DMS 273 treated with DMSO at 0.1 percent for 48 hours (cell line): ENCODE results near the gene PARD6A.
A peak's percentile ranks its signal among the peaks of the same experiment; 100 is the strongest.

Experiments used
- DNase-seq: peaks from one replicate; lab custom pipeline; 2025; lab: John Stamatoyannopoulos, UW

PARD6A gene

GRCh38 chr16:67653789-67654402 lies 6.9 kb upstream of the PARD6A start:
- no peak for DNase-seq

- no peak for DNase-seq
These were observed 6.3 kb upstream of the PARD6A start for GRCh38 chr16:67654403-67654911.

- DNase-seq: no peak
These were observed 5.4 kb upstream of the PARD6A start for GRCh38 chr16:67655363-67655762.

DNA sequence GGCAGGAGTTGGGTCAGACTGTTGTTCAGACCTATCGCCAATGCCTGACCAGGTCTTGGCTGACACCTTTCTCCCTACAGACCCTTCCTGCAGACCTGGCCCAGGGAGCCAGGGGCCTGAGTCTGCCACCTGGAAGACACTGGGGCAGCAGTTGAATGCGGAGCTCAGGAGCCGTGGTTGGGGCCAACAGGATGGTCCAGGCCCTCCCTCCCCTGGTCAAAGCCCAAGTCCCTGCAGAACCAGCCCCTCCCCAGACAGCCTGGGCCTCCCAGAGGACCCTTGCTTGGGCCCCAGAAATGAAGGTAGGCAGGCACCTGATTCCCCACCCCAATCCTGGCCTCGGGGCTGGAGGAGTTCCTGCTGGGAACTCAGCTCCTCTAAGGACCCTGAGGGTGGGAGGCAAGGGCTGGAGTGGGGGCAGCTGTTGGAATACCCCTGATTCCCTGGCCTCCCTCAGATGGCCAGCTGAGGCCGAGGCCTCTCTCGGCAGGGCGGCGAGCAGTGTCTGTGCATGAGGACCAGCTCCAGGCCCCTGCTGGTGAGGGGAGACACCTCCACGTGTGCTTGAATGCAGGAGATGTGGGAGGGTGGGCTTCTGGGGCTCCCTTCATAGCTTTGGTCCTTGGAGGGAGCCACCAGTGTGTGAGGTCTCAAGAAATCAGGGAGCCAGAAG lies 4.3 kb upstream of the PARD6A start:
- DNase-seq: no peak

DNA sequence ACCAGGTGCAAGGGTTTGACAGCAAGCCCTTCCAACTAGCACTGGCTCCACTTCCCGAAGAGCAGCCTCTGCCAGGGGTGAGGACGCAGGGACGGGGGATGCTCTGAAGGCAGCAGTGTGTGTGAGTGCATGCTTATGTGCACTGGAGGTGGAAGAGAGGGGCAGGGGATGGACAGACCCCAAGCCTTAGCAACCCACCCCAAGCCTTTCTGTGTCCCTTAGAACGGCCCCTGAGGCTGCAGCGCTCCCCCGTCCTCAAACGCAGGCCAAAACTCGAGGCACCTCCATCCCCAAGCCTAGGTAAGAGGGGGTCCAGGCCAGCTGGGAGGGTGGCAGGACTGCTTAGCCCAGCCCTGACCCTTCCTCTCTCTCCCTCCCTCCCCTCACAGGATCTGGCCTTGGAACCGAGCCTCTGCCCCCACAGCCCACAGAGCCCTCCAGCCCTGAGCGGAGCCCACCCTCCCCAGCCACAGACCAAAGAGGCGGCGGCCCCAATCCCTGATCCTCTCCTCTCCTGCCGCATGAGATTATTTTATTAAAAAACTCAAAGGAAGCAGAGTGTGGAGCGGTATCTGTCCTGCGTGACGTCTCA lies 3.6 kb upstream of the PARD6A start:
- no peak for DNase-seq

DNA sequence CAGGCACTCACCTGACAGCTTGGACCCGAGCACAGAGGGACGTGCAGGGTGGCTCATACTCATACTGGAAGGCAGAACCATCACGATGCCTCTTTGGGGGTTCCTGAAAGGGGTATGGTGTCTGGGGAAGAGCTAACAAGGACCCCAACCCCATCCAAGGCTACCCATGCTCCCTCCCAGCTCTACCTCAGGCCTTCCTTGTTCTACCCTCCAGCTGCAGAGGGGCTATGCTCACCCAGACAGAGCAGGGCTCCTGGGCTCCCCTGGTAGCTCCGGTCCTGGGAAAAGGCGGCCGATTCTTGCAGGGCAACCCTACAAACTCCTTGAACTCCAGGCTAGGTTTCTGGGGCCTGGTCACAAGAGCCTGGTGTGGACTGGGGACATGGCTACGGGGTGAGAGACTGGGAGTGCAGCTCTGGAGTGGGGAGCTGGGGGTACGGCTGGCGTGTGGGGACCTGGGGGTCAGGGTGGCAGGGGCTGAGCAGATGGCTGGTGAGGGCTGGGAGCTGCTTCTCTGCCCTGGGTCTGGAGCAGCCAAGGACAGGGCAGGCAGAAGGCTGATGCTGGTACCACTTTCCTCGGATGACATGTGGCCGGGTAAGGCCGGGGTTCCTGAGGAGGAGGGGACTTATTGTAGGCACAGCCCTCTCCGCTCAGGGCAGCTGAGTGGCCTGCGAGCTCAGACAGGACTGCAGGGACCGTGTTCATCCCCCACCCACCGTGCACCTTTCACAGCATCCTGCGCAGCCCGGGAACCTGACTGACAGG lies 2.8 kb upstream of the PARD6A start:
- no peak for DNase-seq

DNA sequence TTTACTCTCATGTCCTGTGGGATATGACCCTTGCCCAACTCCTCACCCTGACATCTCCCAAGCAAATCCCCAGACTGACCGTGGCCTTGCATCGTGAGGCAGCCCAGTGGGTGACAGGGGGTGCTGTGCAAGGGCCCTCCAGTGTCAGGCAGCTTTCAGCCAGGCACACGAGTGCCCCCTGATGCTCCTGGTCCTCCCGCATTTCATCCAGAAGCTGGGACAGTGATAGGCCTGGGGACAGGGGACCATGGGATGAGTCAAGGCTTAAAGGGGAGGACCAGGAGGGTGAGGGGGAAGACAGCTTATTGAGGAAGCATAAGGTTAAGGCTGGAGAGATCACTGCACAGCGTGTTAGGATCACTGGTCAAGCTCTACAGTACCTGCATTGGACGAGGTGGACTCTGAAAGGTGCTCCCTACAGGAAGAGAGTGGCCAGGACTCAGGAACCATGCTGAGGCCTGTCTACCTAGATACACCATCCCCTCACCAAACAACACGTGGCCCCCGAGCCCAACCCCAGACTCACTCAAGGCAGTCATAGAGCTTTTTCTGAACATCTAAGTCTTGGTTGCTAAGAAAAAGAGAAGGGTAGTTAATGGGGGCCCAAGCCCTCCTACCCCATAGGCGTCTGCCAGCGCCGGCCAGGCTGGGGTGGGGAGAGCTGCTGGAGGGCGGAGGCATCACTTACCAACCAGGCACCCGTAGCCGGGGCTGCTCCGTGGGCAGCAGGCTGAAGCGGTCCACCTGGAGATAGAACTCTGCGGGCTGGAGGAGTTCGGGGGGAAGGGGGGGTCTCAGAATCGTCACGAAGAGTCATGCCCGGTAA lies 1.7 kb upstream of the PARD6A start:
- no peak for DNase-seq

DNA sequence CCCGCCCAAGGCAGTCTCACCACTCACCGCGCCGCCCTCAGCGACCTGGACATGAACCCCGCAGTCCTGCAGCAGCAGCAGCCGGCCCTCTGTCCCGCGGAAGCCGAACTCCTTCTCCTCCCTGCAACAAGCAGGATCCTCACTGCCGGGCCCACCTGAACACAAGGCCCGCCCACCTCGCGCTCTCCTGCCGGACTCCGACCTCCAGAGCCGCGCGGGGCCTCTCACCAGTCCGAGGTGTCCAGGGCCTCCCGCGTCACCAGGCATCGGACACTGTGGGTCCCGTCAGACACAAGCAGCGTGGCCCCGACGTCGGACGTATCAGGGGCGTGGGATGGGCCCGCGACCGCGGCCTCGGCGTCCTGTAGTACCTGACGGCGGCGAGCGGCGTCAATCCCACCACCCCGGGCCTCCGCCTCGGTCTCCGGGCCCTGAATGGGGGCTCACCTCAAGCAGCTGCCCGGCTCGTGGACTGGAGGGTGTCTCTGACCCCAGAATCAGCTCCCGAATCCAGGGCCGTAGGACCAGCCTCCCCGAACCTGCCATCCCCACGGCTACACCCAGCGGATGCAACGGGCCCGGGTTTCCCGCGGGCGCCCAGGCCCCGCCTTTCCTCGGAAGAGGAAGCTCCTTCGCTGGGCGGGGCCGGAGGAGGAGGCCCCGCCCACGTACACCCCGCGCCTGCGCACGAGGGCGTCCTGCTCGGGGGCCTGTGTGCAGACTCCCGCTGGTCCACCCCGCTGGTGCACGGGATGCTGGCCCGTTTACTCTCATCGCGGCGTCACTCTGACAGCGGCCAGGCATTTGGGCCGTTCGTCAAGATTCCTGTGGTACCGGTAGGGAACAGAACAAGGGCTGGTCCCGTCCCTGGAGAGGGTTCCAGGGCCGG lies 841 bp upstream of the PARD6A start, which contains the start of gene ACD:
ACD (minus strand) TSS at position 586 of the 889 bp plus-strand sequence; CDS start at position 546, 40 bp downstream.
- DNase-seq: peak; percentile 57

DNA sequence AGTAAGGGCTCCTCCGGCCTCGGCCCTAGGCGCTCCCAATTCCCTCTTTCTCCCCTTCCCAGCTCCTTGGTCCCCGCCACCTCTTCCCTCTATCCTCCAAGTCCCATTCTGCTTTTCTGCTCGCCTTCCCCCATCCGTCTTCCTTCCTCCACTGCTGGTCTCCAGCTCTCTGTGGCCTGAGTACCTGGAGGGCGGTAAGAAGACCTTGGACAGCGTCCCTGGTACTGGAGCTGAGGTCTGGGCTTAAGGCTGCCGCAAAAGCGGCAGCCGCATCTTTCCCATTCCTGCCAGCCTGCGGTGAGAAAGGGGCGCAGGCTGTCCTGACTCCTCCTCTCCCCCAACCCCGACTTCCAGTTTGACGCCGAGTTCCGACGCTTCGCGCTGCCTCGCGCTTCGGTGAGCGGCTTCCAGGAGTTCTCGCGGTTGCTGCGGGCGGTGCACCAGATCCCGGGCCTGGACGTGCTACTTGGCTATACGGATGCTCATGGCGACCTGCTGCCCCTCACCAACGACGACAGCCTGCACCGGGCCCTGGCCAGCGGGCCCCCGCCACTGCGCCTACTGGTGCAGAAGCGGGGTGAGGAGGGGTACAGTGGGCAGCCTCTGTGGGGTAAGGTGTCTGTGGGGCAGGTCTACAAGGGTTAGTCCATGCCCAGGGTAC lies 471 bp downstream of the PARD6A start:
- peak; percentile 40 for DNase-seq

DNA sequence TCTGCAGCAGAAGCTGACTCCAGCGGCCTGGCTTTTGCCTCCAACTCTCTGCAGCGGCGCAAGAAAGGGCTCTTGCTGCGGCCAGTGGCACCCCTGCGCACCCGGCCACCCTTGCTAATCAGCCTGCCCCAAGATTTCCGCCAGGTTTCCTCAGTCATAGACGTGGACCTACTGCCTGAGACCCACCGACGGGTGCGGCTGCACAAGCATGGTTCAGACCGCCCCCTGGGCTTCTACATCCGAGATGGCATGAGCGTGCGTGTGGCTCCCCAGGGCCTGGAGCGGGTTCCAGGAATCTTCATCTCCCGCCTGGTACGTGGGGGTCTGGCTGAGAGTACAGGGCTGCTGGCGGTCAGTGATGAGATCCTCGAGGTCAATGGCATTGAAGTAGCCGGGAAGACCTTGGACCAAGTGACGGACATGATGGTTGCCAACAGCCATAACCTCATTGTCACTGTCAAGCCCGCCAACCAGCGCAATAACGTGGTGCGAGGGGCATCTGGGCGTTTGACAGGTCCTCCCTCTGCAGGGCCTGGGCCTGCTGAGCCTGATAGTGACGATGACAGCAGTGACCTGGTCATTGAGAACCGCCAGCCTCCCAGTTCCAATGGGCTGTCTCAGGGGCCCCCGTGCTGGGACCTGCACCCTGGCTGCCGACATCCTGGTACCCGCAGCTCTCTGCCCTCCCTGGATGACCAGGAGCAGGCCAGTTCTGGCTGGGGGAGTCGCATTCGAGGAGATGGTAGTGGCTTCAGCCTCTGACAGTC lies 1.3 kb downstream of the PARD6A start:
- no peak for DNase-seq

- no peak for DNase-seq
These were observed 1.9 kb downstream of the PARD6A start for GRCh38 chr16:67662653-67663010.

DNA sequence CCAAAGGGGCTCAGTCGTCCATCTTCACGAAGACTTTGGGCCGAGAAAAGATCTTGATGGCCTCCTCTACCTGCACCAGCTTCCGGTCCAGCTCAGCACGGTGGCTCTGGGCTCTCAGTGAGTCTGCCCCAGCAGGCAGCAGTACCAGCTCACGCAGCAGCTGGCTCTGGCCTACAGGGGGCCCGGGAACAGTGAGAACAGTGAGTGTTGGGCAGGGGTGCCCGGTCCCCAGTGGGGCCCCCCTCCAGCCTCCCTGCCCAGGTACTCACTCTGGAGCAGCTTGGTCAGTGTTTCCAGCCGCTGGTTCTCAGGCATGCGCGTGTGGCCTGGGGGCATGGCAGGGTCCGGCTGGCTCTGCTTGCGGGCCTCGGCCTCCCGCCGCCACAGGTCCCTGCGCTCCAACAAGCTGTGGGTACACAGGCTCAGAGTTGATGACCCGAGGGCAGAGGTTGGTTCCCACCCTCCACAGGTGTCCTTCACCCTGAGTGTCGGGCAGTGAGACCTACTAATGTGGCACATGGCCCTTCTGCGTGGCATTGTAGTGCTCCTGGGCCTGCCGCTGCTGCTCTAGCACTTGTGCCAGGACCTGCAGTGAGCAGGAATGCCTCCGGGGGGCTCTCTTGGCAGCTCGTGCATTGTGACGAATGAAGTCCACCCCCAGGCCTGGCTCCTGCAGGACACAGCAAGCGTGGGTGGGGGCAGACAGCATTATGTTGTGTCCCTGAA lies 2.6 kb downstream of the PARD6A start:
- no peak for DNase-seq

- no peak for DNase-seq
These were observed 3.1 kb downstream of the PARD6A start for GRCh38 chr16:67663877-67664222.

- no peak for DNase-seq
These were observed 3.5 kb downstream of the PARD6A start for GRCh38 chr16:67664258-67664657.

DNA sequence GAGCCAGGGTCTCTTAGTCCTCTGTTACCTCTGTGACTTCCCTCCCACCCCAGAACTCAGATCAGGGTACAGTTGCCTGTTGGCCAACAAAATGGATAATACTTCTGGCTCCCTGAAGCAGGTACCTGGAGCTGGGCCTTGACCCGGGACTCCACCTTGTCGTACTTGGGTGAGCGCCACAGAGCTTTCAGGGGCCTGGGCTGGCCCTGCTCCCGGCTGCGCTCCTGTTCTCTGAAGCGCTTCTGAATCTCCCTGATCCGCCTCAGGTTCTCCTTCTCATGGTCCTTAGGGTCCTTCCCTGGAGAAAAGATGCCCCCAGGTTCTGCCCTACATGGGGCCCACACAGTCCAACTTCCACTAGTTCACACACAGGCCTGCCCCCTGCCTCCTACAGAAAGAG lies 4.1 kb downstream of the PARD6A start:
- DNase-seq: no peak

DNA sequence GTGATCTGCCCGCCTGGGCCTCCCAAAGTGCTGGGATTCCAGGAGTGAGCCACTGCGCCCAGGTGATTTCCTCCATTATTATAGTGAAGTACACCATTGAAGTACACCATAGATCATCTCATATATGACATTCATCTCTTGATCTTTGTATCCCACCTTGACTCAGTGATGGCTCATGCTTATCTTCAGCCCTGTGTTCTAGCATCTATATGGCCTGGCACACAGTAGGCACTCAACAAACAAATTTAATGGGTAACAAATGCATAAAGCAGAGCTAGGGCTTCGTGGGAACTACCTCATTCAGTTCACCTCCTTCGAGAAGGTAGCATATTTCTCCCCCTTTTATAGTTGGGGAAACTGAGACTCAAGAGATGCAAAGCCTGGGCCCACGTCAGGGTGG lies 4.8 kb downstream of the PARD6A start:
- no peak for DNase-seq

- DNase-seq: no peak
These were observed 5.3 kb downstream of the PARD6A start for GRCh38 chr16:67666032-67666551.
